ENCODE measurements around the gene MAX. TPM values are rescaled to one million over a fixed set of nuclear protein-coding genes. Genes with fewer than 3 reads are reported as not detected.

The MAX gene
- total and polyA plus RNA-seq, 2 of the 8 experiments (the other 6 are each of a cell fraction or from before 2014, with no cell fraction given) = 36.9 to 65.1 TPM

- Histone ChIP-seq H2BK5ac (ENCODE audit: low read depth, low read length) (no peak overlapping the region), H4K91ac (replicated peaks; ENCODE audit: insufficient read length, low read length) (no peak overlapping the region), H3K18ac (ENCODE audit: extremely low read depth, low read length) (no peak overlapping the region), H3K4me1 (replicated peaks in 1 of 4; ENCODE audit: control insufficient read depth in 3 of 4, insufficient read depth in 4 of 4, low read length in 3 of 4) (no peaks in the 10 kb centered on the region), H3K23ac (ENCODE audit: insufficient read length) (no peak overlapping the region), H2BK120ac (replicated peaks; ENCODE audit: low read depth, low read length) (no peak overlapping the region), H2BK20ac (ENCODE audit: low read length) (no peak overlapping the region), H4K5ac (ENCODE audit: insufficient read length, low read depth, low read length) (no peak overlapping the region), H3K27ac (ENCODE audit: low read depth, low read length) (no peak overlapping the region), H3K36me3 (ENCODE audit: control insufficient read depth in 2 of 4, insufficient read depth in 4 of 4, low read length in 3 of 4) (peaks cover 5 to 28% (median 18%) of the 10 kb centered on the region in 4 experiments; a peak in 7 of 8 replicates), H3K4me2 (ENCODE audit: insufficient read depth in 1 of 2, low read depth in 2 of 2, low read length in 2 of 2) (no peak overlapping the region), H2BK15ac (ENCODE audit: low read length) (no peak overlapping the region), H4K20me1 (replicated peaks in 1 of 2; ENCODE audit: control insufficient read depth in 1 of 2, insufficient read depth in 2 of 2, low read length in 2 of 2) (peaks cover 10 to 12% of the 10 kb centered on the region in 2 experiments), H3K23me2 (ENCODE audit: low read depth, low read length) (no peaks in the 10 kb centered on the region), H3K56ac (replicated peaks; ENCODE audit: insufficient read length, low read depth, low read length) (no peak overlapping the region), H3K4ac (replicated peaks; ENCODE audit: insufficient read length, low read depth, low read length) (no peak overlapping the region), H3K9ac (replicated peaks in 1 of 4; ENCODE audit: extremely low read depth in 1 of 4, low read depth in 3 of 4, low read length in 3 of 4) (no peak overlapping the region), H2AFZ (ENCODE audit: low read length) (no peak overlapping the region), H2BK12ac (ENCODE audit: low read depth, low read length) (no peak overlapping the region), H2AK5ac (ENCODE audit: low read depth, low read length) (no peak overlapping the region), H3K9me3 (ENCODE audit: insufficient read depth in 2 of 2, low read depth in 1 of 2, low read length in 1 of 2) (no peaks in the 10 kb centered on the region), H3K4me3 (ENCODE audit: extremely low read depth in 1 of 4, insufficient read depth in 2 of 4, low read depth in 3 of 4, low read length in 4 of 4) (no peak overlapping the region), H3K14ac (ENCODE audit: insufficient read length) (no peak overlapping the region), H3K79me1 (ENCODE audit: low read depth, low read length) (peaks cover 2% of the 10 kb centered on the region; the same call in 1 of the 2 replicates), H3K79me2 (ENCODE audit: control insufficient read depth in 1 of 2, insufficient read depth in 2 of 2, low read length in 2 of 2) (no peaks in the 10 kb centered on the region), H4K8ac (ENCODE audit: extremely low read depth, insufficient read depth, low read length) (no peak overlapping the region), H3K27me3 (replicated peaks in 1 of 4; ENCODE audit: control insufficient read depth in 3 of 4, extremely low read depth in 1 of 4, insufficient read depth in 3 of 4, low read length in 3 of 4) (no peaks in the 10 kb centered on the region)
- WGBS, 2 experiments (ENCODE audit: extremely low coverage in 1 of 2, insufficient coverage in 1 of 2, insufficient read length in 1 of 2, insufficient replicate concordance in 2 of 2, low coverage in 1 of 2, low lambda C conversion rate in 2 of 2, missing lambda C conversion rate in 1 of 2) = 90% methylated on average over 17 of the region's 17 CpGs; no CpG with 5 or more reads in 1 of the 2 experiments
- POLR2A ChIA-PET (ENCODE audit: partially characterized antibody) = interaction anchor here (1.1 kb wide), 1 partner anchor 56 kb away, joined by 3 read pairs; no protein-coding TSS in a partner anchor
- DNase-seq (ENCODE audit: low read depth in 1 of 2, low spot score in 2 of 2) = no peak
- no peak for FAIRE-seq
- CTCF ChIA-PET (ENCODE audit: partially characterized antibody) = interaction anchor here (1.2 to 1.5 kb wide), 2 partner anchors 14 to 49 kb away, joined by 3 to 4 read pairs; no protein-coding TSS in a partner anchor
Measured at GRCh38 chr14:65075628-65076325, 26.5 kb downstream of the MAX start.
